ENCODE measurements around the gene USP30. TPM values are rescaled to one million over a fixed set of nuclear protein-coding genes. Genes with fewer than 3 reads are reported as not detected.

Gene USP30
- total and polyA plus RNA-seq, 9 of the 15 experiments (the other 6 are each of a cell fraction or from before 2014, with no cell fraction given), result 1.4 to 15.2 (median 7.0) TPM

GRCh38 chr12:109134186-109134917 lies 82.0 kb downstream of the USP30 start:
- peak; percentile 87 for ATAC-seq
- in situ Hi-C loops (cut with MboI) (no loop called here), intact Hi-C loops (cut with micrococcal nuclease) (loop anchor here (5.0 to 10.0 kb wide), 2 partner anchors 123 to 250 kb away; no protein-coding TSS in a partner anchor)
- H3K9me1 ChIP-seq (ENCODE audit: control insufficient read depth, insufficient read depth, low read length), result no peaks in the 10 kb centered on the region
- peaks cover 4% of the 10 kb centered on the region; the same call in 1 of the 2 replicates for H3K9me3 ChIP-seq (replicated peaks; ENCODE audit: control insufficient read depth, insufficient read depth, low read depth, low read length)
- H3K4me3 ChIP-seq, result no peak overlapping the region
- H3K27ac ChIP-seq (ENCODE audit: extremely low read depth, low read depth, low read length), result no peak overlapping the region
- H3K36me3 ChIP-seq (ENCODE audit: control insufficient read depth, insufficient read depth, low read length), result no peaks in the 10 kb centered on the region
- FAIRE-seq, result peak; percentile 69
- peaks cover 6% of the 10 kb centered on the region; the same call in 1 of the 2 replicates for H4K20me1 ChIP-seq (replicated peaks; ENCODE audit: control insufficient read depth, insufficient read depth, low read length)
- BruUV-seq (replicated peaks), result no TSS peak
- H3K4me2 ChIP-seq (ENCODE audit: insufficient read depth, low read length), result no peak overlapping the region
- no peaks in the 10 kb centered on the region for H3K79me2 ChIP-seq (ENCODE audit: control insufficient read depth, insufficient read depth, low read length)
- no peak overlapping the region for H2AFZ ChIP-seq (ENCODE audit: low read depth, low read length)
- DNase-seq (ENCODE audit: extremely low read depth in 1 of 4, low spot score in 3 of 4), result peak; percentile 45 to 65 (median 51)
- WGBS (ENCODE audit: insufficient coverage, low coverage, missing lambda C conversion rate), result 5% methylated on average over 6 of the region's 6 CpGs
- ChIA-PET CTCF (ENCODE audit: low intra/inter-chr PET ratio) (interaction anchor here (0.8 to 1.6 kb wide), 3 partner anchors 121 to 259 kb away, joined by 3 to 5 read pairs (median 4); no protein-coding TSS in a partner anchor), POLR2A (interaction anchor here (0.6 kb wide), 1 partner anchor 26 kb away, joined by 3 read pairs; no protein-coding TSS in a partner anchor)
- H3K4me1 ChIP-seq (replicated peaks in 1 of 2; ENCODE audit: control insufficient read depth in 2 of 2, insufficient read depth in 2 of 2, low read length in 2 of 2), result no peaks in the 10 kb centered on the region; a peak in 3 of 5 replicates
- H3K27me3 ChIP-seq (ENCODE audit: control insufficient read depth in 2 of 2, insufficient read depth in 2 of 2, low read length in 2 of 2), result peaks cover 21 to 37% of the 10 kb centered on the region in 2 experiments; a peak in 4 of 5 replicates
- no peak overlapping the region for H3K9ac ChIP-seq (ENCODE audit: insufficient read depth in 1 of 2, low read depth in 2 of 2, low read length in 2 of 2)
- TF ChIP-seq, protein P1, sequence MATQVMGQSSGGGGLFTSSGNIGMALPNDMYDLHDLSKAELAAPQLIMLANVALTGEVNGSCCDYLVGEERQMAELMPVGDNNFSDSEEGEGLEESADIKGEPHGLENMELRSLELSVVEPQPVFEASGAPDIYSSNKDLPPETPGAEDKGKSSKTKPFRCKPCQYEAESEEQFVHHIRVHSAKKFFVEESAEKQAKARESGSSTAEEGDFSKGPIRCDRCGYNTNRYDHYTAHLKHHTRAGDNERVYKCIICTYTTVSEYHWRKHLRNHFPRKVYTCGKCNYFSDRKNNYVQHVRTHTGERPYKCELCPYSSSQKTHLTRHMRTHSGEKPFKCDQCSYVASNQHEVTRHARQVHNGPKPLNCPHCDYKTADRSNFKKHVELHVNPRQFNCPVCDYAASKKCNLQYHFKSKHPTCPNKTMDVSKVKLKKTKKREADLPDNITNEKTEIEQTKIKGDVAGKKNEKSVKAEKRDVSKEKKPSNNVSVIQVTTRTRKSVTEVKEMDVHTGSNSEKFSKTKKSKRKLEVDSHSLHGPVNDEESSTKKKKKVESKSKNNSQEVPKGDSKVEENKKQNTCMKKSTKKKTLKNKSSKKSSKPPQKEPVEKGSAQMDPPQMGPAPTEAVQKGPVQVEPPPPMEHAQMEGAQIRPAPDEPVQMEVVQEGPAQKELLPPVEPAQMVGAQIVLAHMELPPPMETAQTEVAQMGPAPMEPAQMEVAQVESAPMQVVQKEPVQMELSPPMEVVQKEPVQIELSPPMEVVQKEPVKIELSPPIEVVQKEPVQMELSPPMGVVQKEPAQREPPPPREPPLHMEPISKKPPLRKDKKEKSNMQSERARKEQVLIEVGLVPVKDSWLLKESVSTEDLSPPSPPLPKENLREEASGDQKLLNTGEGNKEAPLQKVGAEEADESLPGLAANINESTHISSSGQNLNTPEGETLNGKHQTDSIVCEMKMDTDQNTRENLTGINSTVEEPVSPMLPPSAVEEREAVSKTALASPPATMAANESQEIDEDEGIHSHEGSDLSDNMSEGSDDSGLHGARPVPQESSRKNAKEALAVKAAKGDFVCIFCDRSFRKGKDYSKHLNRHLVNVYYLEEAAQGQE (IDR thresholded peaks at IDR 0.05; ENCODE audit: borderline replicate concordance), result peak; percentile 46; the same call in 1 of the 2 replicates
- TF ChIP-seq, protein P1 (CRISPR knock-in tag; IDR thresholded peaks at IDR 0.05; ENCODE audit: low read depth), result no peak
- TF ChIP-seq IRF9 (tag; IDR thresholded peaks at IDR 0.05), result no peak
- no peak for TF ChIP-seq XRCC4 (IDR thresholded peaks at IDR 0.05; ENCODE audit: extremely low read depth, insufficient read depth, insufficient read length)
- no peak for TF ChIP-seq VEZF1 (CRISPR knock-in tag; IDR thresholded peaks at IDR 0.05)
- TF ChIP-seq TAF15 (IDR thresholded peaks at IDR 0.05; ENCODE audit: low read depth, low read length), result no peak
- no peak for TF ChIP-seq ZNF121 (CRISPR knock-in tag; conservative IDR thresholded peaks at IDR 0.05)
- TF ChIP-seq SMC3 (conservative IDR thresholded peaks at IDR 0.05; ENCODE audit: insufficient read depth, low read depth, low read length), result 0 out of 2 replicates have a peak, but pooled peaks have one; percentile 30
- no peak for TF ChIP-seq EZH2 (IDR thresholded peaks at IDR 0.05; ENCODE audit: borderline replicate concordance, low read depth, low read length)
- no peak for TF ChIP-seq TSC22D4 (tag; IDR thresholded peaks at IDR 0.05)

Measured in K562 (cell line).